ENCODE measurements around the gene RNF4.

- TF ChIP-seq, protein P1, sequence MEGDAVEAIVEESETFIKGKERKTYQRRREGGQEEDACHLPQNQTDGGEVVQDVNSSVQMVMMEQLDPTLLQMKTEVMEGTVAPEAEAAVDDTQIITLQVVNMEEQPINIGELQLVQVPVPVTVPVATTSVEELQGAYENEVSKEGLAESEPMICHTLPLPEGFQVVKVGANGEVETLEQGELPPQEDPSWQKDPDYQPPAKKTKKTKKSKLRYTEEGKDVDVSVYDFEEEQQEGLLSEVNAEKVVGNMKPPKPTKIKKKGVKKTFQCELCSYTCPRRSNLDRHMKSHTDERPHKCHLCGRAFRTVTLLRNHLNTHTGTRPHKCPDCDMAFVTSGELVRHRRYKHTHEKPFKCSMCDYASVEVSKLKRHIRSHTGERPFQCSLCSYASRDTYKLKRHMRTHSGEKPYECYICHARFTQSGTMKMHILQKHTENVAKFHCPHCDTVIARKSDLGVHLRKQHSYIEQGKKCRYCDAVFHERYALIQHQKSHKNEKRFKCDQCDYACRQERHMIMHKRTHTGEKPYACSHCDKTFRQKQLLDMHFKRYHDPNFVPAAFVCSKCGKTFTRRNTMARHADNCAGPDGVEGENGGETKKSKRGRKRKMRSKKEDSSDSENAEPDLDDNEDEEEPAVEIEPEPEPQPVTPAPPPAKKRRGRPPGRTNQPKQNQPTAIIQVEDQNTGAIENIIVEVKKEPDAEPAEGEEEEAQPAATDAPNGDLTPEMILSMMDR (IDR thresholded peaks at IDR 0.05) = no peak
- TF ChIP-seq POLR2A (IDR thresholded peaks at IDR 0.05; ENCODE audit: low read depth) (no peak), POLR2AphosphoS5 (IDR thresholded peaks at IDR 0.05) (no peak)
Observed at GRCh38 chr4:2459589-2460349, 9.1 kb upstream of the RNF4 start.
